ENCODE data around the gene CREB5.

Gene CREB5

DNA sequence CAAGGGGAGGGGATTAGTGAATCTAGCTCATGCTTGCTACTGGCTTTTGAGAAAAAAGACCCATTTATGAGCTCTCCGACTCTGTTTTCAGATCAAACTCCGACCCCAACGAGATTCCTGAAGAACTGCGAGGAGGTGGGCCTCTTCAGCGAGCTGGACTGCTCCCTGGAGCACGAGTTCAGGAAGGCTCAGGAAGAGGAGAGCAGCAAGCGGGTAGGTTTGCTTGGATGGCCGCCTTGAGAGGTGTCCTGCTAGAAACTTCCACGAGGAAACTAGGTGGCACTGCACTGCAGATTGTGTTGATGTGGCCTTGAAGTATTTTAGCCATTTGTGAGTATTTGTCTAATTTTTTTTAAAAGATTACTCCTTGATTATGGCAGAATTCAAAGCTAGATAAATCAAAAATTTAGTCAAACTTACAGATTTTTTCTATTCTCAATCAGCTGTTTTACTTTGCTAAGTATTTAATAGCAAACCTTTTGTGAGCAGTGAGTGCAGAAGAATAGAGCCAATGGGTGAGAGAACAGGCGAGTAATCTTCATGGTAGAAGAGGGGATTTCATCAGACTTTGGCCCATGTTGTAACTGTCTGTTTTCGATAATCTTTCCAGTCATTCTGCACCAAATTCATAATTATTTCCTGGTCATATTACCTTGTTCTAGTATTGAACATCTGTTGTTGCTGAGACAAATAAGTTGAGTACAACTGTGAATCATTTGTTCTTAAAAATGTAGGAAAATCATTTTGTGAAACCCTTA is 95.4 kb downstream of the CREB5 start:
- Mint-ChIP-seq H3K4me1 (peaks cover 12 to 26% of the 10 kb centered on the region in 2 donors), H3K27ac (no peak overlapping the region), H3K36me3 (no peaks in the 10 kb centered on the region), H3K4me3 (no peak overlapping the region), H3K27me3 (peaks cover 0 to 11% of the 10 kb centered on the region in 2 donors), H3K9me3 (no peaks in the 10 kb centered on the region)
- DNase-seq (no peak), ATAC-seq (replicated peaks) (no peak)

DNA sequence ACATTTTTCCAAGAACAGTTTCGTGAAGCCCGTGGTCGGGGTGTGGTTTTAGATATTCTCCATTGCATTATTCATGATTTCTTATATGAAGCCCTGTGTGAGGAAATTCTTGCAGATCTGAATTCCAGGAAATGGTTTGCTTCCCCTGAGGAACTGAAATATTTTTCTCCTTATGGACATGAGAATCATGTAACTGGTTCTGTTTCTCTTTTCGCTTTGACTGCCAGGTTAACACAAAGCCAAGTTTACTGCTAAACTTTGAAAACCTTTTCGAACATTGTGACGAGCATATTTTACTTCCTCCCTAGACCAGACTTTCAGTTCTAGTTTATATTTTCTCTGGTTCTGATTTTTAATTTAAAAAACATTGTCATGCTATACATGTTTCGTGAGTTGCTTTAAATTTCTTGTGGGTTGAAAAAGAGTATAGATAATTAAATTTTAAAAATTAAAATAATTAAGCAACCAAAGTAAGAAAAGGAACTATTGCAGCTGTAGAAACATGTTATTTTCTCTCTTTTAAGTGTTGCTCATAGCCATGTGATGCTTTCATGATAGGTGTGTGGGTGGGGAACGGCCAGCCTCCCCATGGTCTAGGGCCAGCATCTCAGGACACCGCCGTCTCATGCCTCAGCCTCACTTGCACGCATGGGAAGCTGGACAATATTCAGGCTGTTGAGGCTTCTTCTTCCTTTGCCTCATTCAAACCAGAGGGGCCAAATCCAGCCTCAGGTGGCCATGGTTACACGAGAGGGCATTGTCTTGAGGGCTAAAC is 97.1 kb downstream of the CREB5 start:
- Mint-ChIP-seq H3K27me3 (peaks cover 0 to 18% of the 10 kb centered on the region in 2 donors), H3K27ac (peak overlapping the region; percentile 92), H3K4me3 (peak overlapping the region; percentile 29 to 71), H3K36me3 (no peaks in the 10 kb centered on the region), H3K9me3 (no peaks in the 10 kb centered on the region), H3K4me1 (peaks cover 12 to 25% of the 10 kb centered on the region in 2 donors)
- DNase-seq (peak; percentile 43), ATAC-seq (replicated peaks) (peak; percentile 90 to 95)

DNA sequence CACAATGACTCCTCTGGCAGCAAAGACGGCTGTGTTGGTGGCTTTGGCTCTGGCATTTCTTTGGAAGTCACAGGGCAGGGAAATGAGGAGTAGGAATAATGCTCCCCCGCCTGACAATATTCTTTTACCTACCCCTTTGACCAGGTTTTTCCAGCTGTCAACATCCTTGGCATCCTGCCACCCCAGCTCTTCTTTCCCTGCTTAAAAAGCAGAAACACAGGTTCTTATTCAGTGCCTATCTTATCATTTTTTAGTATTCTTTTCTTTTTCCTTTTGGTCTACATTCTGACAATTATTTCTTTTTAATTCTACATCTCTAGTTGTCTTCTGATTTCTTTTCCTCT is 97.7 kb downstream of the CREB5 start:
- Mint-ChIP-seq H3K27ac (peak overlapping the region; percentile 92), H3K9me3 (no peaks in the 10 kb centered on the region), H3K4me1 (peaks cover 10 to 19% of the 10 kb centered on the region in 2 donors), H3K27me3 (peaks cover 0 to 18% of the 10 kb centered on the region in 2 donors), H3K4me3 (peak overlapping the region; percentile 29 to 71), H3K36me3 (no peaks in the 10 kb centered on the region)
- ATAC-seq (replicated peaks) = peak in 1 of 2 donors; percentile 4
- no peak for DNase-seq

DNA sequence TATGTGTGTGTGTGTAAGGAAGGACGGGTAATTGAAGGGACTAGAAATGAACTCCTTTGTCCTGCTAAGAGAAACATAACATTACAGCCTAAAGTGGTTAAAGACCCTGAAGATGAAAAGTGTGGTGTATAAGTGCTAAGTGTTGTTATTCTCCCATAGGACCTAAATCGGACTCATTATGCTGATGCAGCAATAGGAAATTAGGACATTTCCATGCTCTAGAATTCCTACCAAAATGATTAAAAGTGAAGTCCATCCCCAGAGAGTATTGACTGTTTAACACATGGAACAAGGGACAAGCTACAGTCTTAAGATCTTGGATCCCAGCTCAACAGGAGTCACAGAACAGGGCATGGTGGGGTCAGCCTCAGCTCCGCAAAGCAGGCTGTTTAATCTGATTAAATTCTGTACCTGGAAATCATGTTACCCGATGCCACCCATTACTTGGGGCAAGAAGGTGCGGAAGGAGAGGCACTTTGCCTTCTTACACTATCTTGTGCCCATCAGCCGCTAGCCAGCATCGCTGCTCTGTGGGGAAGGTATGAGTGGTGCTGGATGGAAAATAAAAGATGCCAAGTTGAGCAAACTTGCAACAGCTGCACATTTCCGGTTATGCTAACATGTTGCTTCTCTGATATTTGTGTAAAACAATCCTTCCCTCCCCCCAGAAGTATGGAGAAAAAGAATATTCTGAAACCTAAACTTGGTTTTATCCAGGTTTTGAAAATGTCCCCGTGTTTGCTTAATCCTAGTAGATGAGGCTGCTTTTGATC is 100.5 kb downstream of the CREB5 start:
- Mint-ChIP-seq H3K36me3 (no peaks in the 10 kb centered on the region), H3K4me1 (peaks cover 10 to 14% of the 10 kb centered on the region in 2 donors), H3K27ac (no peak overlapping the region), H3K27me3 (peaks cover 6 to 18% of the 10 kb centered on the region in 2 donors), H3K9me3 (no peaks in the 10 kb centered on the region), H3K4me3 (no peak overlapping the region)
- DNase-seq (no peak), ATAC-seq (replicated peaks) (no peak)

GRCh38 chr7:28516390-28517172 is 104.3 kb downstream of the CREB5 start:
- Mint-ChIP-seq H3K9me3 (no peaks in the 10 kb centered on the region), H3K27ac (no peak overlapping the region), H3K27me3 (peaks cover 11 to 26% of the 10 kb centered on the region in 2 donors), H3K4me1 (peaks cover 0 to 5% of the 10 kb centered on the region in 2 donors), H3K4me3 (no peak overlapping the region), H3K36me3 (no peaks in the 10 kb centered on the region)
- DNase-seq = no peak
- ATAC-seq (replicated peaks) = no peak

- no peak overlapping the region for H3K27ac Mint-ChIP-seq
- no peak overlapping the region for H3K4me3 Mint-ChIP-seq
- no peak for DNase-seq
Observed at GRCh38 chr7:28517206-28517605, 104.9 kb downstream of the CREB5 start.

GRCh38 chr7:28517606-28518005 is 105.3 kb downstream of the CREB5 start:
- Mint-ChIP-seq H3K27ac (no peak overlapping the region), H3K4me3 (no peak overlapping the region), H3K9me3 (no peaks in the 10 kb centered on the region), H3K27me3 (peaks cover 11 to 20% of the 10 kb centered on the region in 2 donors), H3K36me3 (no peaks in the 10 kb centered on the region), H3K4me1 (peaks cover 0 to 5% of the 10 kb centered on the region in 2 donors)
- ATAC-seq (replicated peaks) (no peak), DNase-seq (no peak)

More at GRCh38 chr7:28517206-28517605, 104.9 kb downstream of the CREB5 start:
- Mint-ChIP-seq H3K36me3 (no peaks in the 10 kb centered on the region), H3K27me3 (peaks cover 11 to 20% of the 10 kb centered on the region in 2 donors), H3K9me3 (no peaks in the 10 kb centered on the region), H3K4me1 (peaks cover 0 to 5% of the 10 kb centered on the region in 2 donors)
- no peak for ATAC-seq (replicated peaks)

- no peaks in the 10 kb centered on the region for H3K36me3 Mint-ChIP-seq
- peaks cover 9 to 12% of the 10 kb centered on the region in 2 donors for H3K27me3 Mint-ChIP-seq
- no peaks in the 10 kb centered on the region for H3K9me3 Mint-ChIP-seq
- H3K4me1 Mint-ChIP-seq = peaks cover 6 to 13% of the 10 kb centered on the region in 2 donors
- H3K4me3 Mint-ChIP-seq = no peak overlapping the region
- DNase-seq (no peak), ATAC-seq (replicated peaks) (no peak)
- no peak overlapping the region for H3K27ac Mint-ChIP-seq
Observed at GRCh38 chr7:28520074-28521015, 108.0 kb downstream of the CREB5 start.

DNA sequence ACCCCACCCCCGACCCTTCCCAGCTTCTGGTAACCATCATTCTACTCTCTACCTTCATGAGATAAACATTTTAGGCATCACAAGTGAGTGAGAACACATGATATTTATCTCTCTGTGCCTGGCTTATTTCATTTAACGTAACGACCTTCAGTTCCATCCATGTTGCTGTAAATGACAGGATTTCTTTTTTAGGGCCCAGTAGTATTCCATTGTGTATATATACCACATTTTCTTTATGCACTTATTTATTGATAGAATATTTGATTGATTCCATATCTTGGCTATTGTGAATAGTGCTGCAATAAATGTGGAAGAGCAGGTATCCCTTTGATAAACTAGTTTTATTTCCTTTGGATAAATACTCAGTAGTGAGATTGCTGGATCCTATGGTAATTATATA is 112.7 kb downstream of the CREB5 start:
- Mint-ChIP-seq H3K4me1 (peaks cover 6 to 12% of the 10 kb centered on the region in 2 donors), H3K27me3 (peaks cover 9 to 18% of the 10 kb centered on the region in 2 donors), H3K9me3 (no peaks in the 10 kb centered on the region), H3K27ac (no peak overlapping the region), H3K4me3 (no peak overlapping the region), H3K36me3 (no peaks in the 10 kb centered on the region)
- DNase-seq (no peak), ATAC-seq (replicated peaks) (no peak)

- H3K27ac Mint-ChIP-seq = no peak overlapping the region
- peaks cover 0 to 4% of the 10 kb centered on the region in 2 donors for H3K9me3 Mint-ChIP-seq
- no peaks in the 10 kb centered on the region for H3K36me3 Mint-ChIP-seq
- ATAC-seq (replicated peaks) (no peak), DNase-seq (no peak)
- peaks cover 7 to 12% of the 10 kb centered on the region in 2 donors for H3K27me3 Mint-ChIP-seq
- peaks cover under 1 to 5% of the 10 kb centered on the region in 2 donors for H3K4me1 Mint-ChIP-seq
- no peak overlapping the region for H3K4me3 Mint-ChIP-seq
Observed at GRCh38 chr7:28528899-28529298, 116.6 kb downstream of the CREB5 start.

GRCh38 chr7:28529755-28530154 is 117.4 kb downstream of the CREB5 start:
- H3K9me3 Mint-ChIP-seq = peaks cover 0 to 4% of the 10 kb centered on the region in 2 donors
- DNase-seq (no peak), ATAC-seq (replicated peaks) (no peak)
- peaks cover 0 to 5% of the 10 kb centered on the region in 2 donors for H3K4me1 Mint-ChIP-seq
- peaks cover 7 to 12% of the 10 kb centered on the region in 2 donors for H3K27me3 Mint-ChIP-seq
- H3K36me3 Mint-ChIP-seq = no peaks in the 10 kb centered on the region
- H3K4me3 Mint-ChIP-seq = no peak overlapping the region
- no peak overlapping the region for H3K27ac Mint-ChIP-seq

DNA sequence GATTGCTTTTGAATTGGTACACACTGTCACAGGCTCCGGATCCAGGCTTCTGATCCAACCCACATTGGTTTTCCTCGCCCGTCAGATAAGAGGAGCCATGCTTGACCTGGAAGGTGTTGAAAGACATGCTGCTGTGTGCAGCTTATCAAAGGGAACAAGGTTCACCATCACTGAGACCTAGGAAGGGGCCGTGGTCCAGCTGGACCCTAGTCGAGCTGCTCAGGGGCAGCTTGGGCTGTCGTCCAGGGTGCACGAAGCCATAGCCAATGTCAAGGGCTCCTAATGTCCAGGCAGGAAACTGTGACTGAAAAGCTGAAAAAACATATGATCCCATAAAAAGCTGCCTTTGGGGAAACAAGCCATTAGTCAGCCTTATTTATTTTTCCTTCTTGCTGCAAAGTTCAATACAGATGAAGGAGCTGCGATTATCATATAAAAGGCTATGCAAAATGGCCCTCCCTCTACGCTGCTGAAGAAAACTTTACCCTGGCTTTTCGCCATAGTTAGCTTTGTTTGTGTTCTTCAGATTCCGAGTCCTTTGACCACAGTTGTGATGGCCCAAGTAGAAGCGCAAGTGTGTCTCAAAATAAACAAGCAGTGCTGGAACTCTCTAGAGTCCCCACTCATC is 118.0 kb downstream of the CREB5 start:
- ATAC-seq (replicated peaks) = no peak
- DNase-seq = no peak
- peaks cover 0 to 4% of the 10 kb centered on the region in 2 donors for H3K9me3 Mint-ChIP-seq
- no peak overlapping the region for H3K4me3 Mint-ChIP-seq
- H3K4me1 Mint-ChIP-seq = peaks cover 0 to 5% of the 10 kb centered on the region in 2 donors
- no peaks in the 10 kb centered on the region for H3K36me3 Mint-ChIP-seq
- H3K27ac Mint-ChIP-seq = no peak overlapping the region
- peaks cover 7 to 12% of the 10 kb centered on the region in 2 donors for H3K27me3 Mint-ChIP-seq
